ENCODE results near the gene IFI44L.

DNA sequence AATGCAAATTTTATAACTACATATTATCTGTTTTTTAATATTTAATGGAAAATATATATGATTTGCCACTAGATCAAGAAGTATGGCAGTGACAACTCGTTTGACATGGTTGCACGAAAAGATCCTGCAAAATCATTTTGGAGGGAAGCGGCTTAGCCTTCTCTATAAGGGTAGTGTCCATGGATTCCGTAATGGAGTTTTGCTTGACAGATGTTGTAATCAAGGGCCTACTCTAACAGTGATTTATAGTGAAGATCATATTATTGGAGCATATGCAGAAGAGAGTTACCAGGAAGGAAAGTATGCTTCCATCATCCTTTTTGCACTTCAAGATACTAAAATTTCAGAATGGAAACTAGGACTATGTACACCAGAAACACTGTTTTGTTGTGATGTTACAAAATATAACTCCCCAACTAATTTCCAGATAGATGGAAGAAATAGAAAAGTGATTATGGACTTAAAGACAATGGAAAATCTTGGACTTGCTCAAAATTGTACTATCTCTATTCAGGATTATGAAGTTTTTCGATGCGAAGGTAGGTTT is 29.9 kb downstream of the IFI44L start:
- TF ChIP-seq, protein P1, sequence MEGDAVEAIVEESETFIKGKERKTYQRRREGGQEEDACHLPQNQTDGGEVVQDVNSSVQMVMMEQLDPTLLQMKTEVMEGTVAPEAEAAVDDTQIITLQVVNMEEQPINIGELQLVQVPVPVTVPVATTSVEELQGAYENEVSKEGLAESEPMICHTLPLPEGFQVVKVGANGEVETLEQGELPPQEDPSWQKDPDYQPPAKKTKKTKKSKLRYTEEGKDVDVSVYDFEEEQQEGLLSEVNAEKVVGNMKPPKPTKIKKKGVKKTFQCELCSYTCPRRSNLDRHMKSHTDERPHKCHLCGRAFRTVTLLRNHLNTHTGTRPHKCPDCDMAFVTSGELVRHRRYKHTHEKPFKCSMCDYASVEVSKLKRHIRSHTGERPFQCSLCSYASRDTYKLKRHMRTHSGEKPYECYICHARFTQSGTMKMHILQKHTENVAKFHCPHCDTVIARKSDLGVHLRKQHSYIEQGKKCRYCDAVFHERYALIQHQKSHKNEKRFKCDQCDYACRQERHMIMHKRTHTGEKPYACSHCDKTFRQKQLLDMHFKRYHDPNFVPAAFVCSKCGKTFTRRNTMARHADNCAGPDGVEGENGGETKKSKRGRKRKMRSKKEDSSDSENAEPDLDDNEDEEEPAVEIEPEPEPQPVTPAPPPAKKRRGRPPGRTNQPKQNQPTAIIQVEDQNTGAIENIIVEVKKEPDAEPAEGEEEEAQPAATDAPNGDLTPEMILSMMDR (conservative IDR thresholded peaks at IDR 0.05 in 1 of 2, IDR thresholded peaks at IDR 0.05 in 1 of 2; ENCODE audit: extremely low read depth in 1 of 2, insufficient read depth in 1 of 2, low read depth in 1 of 2, low read length in 2 of 2): no peak
- TF ChIP-seq EZH2 (IDR thresholded peaks at IDR 0.05; ENCODE audit: borderline replicate concordance, low read length): no peak
